ENCODE data around the gene UBE2I.

GRCh38 chr16:1265826-1266225 lies 43.6 kb upstream of the UBE2I start:
- TF ChIP-seq, protein P1, sequence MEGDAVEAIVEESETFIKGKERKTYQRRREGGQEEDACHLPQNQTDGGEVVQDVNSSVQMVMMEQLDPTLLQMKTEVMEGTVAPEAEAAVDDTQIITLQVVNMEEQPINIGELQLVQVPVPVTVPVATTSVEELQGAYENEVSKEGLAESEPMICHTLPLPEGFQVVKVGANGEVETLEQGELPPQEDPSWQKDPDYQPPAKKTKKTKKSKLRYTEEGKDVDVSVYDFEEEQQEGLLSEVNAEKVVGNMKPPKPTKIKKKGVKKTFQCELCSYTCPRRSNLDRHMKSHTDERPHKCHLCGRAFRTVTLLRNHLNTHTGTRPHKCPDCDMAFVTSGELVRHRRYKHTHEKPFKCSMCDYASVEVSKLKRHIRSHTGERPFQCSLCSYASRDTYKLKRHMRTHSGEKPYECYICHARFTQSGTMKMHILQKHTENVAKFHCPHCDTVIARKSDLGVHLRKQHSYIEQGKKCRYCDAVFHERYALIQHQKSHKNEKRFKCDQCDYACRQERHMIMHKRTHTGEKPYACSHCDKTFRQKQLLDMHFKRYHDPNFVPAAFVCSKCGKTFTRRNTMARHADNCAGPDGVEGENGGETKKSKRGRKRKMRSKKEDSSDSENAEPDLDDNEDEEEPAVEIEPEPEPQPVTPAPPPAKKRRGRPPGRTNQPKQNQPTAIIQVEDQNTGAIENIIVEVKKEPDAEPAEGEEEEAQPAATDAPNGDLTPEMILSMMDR (IDR thresholded peaks at IDR 0.05) = no peak
- TF ChIP-seq MAX (CRISPR knock-in tag; IDR thresholded peaks at IDR 0.05) (no peak), ZNF263 (CRISPR knock-in tag; IDR thresholded peaks at IDR 0.05; ENCODE audit: low read depth) (no peak), IRF2 (CRISPR knock-in tag; IDR thresholded peaks at IDR 0.05; ENCODE audit: borderline replicate concordance, low read depth) (no peak), NFYB (CRISPR knock-in tag; conservative IDR thresholded peaks at IDR 0.05; ENCODE audit: low read depth) (no peak), USF2 (CRISPR knock-in tag; IDR thresholded peaks at IDR 0.05) (no peak)
- TF ChIP-seq, protein P2, sequence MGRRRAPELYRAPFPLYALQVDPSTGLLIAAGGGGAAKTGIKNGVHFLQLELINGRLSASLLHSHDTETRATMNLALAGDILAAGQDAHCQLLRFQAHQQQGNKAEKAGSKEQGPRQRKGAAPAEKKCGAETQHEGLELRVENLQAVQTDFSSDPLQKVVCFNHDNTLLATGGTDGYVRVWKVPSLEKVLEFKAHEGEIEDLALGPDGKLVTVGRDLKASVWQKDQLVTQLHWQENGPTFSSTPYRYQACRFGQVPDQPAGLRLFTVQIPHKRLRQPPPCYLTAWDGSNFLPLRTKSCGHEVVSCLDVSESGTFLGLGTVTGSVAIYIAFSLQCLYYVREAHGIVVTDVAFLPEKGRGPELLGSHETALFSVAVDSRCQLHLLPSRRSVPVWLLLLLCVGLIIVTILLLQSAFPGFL (CRISPR knock-in tag; IDR thresholded peaks at IDR 0.05; ENCODE audit: borderline replicate concordance) = no peak

All from WTC11 (cell line).